Inflammatory macrophage treated with lipopolysaccharide for 4 hours (primary cell): ENCODE data around the gene LRMDA.
"Not testable (repeated sequence)": the region's sequence is repeated elsewhere in the genome, so short reads cannot be mapped to it uniquely, and the experiment has no call there.

Experiments
- DNase-seq: peaks from one replicate; pipeline ENCODE4 v3.0.0-alpha.2; 2020

The LRMDA gene

DNA sequence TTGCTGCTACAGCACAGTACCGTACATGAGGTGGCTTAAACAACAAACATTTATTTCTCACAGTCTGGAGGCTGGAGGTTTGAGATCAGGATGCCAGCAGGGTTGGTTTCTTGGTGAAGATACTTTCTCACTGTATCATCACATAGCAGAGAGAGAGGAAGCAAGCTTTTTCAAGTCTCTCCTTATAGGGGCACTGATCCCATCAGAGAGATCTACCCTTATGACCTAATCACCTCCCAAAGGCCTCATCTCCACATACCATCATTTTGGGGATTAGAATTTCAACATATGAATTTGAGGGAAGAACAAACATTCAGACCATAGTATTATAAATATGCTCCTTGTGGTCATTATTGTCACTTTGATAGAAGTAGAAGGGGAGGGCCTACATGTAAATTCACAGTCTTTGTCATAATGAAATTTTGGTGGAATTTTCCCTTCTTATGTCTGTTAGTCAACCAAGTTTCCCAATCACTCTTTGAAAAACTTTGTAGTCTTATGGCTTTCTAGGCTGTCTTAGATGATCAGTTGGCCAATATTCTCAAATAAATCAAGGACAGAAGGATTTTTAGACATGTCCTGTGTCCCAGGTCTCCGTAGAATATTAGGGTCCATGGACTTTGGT lies 606.2 kb downstream of the LRMDA start:
- peak; percentile 77 for DNase-seq

DNA sequence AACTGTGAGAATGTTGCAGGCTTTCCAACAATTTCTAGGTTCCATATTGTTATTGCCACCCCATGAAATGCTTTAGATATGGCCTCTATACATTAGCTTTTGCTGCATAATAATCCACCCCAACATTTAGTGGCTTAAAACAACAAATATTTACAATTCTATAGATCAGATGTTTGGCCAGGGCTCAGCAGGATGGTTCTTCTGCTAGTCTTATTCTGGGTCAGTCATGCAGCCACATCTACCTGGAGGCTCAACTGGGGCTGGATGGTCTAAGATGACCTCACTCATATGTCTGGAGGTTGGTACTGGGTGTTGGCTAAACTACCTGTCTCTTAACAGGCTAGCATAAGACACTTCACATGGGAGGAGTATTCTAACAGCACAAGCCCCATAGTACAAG lies 607.3 kb downstream of the LRMDA start:
- no peak for DNase-seq

DNA sequence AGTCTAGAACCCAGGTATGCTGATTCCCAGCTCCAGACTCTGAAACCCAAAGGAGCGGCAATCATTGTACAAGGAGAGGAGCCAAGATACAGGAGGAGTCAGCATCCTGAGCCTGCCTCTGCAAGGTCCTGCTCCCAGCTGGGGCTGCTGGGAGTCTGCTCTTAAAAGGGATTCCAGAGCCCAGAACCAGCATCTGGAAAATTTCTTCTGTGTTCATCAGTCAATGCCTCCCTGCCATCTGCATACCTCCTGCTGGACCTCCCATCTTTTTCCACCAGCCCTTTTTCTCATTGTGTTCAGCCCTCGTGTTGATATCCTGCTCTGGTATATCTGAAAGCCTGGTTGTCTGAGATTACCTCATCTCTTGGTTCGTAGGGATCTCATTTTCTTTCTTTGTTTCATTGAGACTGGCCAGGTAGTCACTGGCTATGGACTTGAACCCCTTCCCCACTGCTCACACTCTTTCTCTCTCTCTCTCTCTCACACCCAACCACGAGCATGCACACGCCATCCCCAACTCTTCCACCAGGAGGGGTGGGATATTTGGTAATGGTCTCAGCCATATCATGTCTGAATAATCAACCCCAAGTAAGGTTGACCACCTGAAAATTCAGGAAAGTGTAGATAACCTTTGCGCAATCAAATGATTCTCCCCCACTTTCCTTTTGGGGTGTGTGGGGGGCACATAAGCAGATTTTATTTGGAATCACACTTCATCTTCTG lies 608.8 kb downstream of the LRMDA start:
- DNase-seq: no peak

DNA sequence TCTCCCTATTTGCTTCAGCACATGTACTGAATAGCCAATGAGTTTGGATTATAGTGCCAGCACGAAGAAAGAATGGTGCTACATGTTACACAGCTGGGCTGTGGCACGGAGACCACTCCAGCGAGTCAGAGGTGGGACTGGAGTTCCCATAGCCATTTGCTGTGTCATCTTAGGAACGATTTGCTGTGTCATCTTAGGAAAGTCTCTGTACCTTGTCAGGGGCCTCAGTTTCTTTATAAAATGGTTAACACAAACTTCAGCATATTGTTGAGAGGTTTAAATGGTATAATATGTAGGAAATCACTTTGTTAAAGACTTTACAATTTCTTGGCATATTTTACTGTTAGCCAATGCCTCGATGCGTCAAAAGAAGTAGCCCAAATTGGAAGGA lies 609.4 kb downstream of the LRMDA start:
- no peak for DNase-seq

DNA sequence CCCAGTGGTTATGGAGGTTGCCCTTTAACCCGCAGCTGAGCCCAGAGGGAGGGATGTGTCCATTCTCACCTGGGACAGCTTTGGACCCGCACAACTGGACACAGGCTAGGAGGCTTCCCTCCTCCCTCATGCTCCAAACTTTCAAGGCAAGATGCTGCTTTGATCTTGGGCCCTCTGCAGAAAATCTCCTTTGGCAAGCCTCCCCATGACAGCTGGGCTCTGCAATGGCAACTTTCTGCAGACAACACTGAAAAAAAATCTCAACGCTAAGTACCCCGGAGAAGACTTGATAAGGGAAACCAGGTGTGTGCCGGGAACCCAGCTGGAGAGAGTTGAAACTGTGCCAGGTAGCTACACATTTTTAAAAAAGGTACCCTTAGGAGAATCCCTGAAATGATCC lies 610.1 kb downstream of the LRMDA start:
- DNase-seq: no peak

DNA sequence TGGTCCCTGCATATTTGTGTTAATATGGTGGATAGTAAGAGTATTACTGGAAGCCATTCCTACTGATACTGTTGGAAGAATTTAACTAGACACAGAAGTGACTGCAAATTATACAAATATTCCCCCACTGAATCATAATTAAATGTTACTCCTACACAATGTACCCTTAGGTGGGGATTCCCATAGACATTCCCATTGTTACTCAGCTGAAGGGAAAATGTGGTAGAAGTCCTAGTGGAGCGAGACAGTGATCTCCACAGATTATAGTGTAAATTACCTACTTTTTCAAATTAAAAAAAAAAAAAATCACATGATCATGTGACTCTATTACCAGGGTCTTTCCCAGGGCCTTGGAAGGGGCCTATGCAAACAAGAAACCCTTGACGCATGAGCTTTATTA lies 611.8 kb downstream of the LRMDA start:
- no peak for DNase-seq

DNA sequence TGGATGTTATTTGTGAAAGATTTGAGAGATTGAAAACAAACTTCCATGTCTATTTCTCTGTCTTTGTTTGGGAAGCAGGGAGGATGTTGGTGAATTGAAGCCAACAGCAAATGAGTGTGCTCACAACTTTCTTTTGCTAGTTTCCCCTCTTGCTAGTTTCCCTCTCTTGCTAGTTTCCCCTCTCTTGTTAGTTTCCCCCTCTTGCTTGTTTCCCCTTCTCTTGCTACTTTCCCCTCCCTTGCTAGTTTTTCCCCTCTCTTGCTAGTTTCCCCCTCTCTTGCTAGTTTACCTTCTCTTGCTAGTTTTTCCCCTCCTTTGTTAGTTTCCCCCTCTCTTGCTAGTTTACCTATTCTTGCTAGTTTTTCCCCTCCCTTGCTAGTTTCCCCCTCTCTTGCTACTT lies 613.3 kb downstream of the LRMDA start:
- no peak for DNase-seq

DNA sequence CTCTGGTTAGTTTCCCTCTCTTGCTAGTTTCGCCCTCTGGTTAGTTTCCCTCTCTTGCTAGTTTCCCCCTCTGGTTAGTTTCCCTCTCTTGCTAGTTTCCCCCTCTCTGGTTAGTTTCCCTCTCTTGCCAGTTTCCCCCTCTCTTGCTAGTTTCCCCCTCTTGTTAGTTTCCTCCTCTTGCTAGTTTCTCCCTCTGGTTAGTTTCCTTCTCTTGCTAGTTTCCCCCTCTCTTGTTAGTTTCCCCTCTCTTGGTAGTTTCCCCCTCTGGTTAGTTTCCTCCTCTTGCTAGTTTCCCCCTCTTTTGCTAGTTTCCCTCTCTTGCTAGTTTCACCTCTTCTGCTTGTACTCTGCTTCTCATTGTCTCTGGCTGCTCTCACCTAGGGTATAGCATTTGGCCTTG lies 613.8 kb downstream of the LRMDA start:
- no peak for DNase-seq

DNA sequence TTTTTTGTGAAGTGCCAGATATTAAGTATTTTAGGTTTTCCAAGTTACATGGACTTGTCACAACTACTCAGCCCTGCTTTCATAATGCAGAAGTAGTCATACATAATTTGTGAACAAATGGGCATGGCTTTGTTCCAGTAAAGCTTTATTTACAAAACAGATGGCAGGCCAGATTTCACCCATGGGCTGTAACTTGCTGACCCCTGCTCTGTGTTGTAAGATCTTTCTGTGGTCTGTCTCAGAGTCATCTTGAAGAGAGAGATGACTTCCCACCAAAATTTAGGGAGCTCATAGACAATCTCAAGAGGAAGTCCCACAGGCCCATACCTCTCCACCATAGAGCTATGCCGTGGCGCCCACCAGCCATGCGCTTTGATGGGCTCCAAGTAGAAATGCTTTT lies 616.1 kb downstream of the LRMDA start:
- DNase-seq: no peak

DNA sequence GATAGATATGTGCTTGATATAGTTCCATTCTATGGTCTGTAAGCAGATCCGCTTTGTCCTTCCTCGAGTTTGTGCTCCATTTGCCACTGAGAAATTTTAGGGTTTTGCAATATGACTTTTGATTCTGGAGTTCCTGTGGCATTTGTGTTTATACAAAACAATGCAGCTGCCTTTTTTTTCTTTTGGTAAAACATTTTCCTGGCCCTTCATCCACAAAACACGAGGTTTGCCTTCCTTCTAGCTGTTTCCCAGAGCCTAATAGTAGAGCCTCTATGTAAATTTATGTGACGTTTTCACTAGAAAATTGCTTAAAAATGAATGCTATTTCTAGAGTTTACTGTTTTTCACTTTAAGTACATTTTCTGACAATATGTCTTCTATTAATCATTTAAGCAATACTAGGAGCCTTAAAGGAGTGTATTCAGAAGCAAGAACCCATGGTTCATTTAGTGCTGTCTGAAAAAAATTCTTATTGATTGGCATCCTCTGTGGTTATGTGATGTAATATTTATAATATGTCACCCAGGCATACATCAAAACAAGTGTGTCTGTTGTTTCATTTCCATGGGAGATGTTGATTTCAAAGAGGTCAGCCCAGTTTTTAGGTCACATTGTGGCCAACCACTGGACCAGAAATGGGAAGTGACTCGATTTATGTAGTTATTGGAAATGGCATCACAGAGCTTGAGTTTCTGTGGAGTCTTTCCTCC lies 618.3 kb downstream of the LRMDA start:
- DNase-seq: peak; percentile 80

DNA sequence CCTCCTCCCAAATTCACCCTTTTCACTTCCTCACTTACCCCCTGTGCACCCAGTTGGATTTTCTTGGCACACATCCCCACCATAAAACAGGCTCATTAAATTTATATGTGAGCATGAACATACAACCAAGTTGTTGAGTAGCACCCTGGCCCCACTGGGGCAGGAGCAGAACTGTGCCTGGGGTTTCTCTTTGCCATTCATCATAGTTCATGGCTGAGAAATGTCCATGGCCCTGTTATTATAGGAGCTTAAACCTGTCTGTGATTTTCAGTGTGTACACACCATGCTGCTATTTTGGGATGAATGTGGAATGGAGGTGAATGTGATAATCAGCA lies 618.8 kb downstream of the LRMDA start:
- no peak for DNase-seq

DNA sequence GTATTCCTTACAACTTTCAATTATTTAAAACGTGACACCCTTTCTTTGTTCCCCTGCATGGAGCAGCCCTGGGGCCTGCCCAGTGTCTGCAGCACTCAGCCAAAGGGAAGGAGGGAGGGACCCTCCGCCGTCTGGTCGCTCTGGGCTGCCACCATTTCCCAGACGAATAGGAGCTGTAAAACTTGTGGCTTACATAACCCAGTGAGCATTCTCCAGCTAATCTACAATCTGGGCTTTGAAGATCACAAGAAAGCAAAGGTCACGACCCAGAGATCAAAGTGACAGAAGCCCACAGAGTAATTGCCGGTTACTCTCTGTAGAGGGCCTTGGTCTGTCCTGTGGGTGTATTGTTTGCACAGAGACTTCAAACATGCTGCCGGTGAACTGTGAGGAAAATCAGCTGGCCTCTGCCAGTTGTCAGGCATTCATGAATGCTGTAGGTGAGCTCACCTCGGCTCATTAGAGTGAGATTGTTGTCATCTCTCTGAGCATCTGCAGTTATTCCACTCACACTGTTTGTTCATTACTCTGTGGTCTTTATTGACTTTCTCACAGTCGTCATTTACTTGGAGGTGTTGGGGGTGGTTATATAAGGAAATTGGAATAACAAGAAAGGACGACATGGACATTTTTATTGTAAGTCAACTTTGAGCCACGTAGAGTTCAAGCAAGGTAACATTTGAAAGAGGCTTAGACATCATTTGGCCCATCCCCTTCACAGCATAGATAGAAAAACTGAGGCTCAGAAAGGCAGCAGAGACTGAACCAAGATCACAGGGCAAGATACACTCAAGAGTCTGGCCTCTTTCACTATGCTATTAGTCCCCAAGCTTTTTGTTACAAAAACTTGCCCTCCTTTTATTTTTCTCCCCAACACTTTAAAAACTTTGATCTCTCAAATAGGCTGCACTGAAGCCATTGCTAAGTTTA lies 619.8 kb downstream of the LRMDA start:
- DNase-seq: no peak

DNA sequence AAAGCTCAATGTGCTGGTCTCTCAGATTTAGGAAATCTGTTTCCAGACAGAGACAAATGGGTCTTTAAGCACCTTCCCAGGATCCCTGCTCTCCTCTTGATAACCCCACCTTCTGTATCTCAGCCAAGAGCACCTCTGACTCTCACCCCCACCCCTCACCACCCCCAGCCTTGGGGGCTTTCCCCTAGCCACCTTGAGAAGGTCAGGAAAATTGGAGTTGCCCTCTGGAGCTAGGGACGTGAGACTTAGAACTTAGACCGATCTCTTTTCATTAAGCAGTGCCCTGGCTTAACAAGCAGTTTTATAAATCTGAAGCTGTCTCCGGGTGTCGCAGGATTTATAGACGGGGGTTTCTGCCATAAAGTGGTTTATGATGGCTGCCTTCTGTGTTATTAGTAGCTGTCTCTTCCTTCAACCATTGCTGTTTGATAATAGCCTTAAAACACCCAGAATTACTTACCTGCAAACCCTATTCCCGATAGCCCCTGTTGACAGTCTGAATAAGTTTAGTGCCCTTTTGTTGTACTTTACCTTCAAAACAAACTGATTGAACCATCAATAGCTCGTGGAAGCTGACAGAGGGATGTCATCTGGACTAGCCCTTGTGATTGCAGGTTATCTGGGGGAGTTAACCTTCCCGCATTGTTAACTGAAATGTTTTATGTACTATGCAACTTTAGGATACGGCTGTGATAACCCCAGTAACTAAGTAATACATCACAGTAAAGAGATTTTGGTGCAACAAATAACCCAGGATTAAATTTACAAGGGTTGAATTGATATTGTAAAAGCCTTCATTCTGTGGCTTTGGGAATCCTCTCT lies 621.5 kb downstream of the LRMDA start:
- DNase-seq: no peak

DNA sequence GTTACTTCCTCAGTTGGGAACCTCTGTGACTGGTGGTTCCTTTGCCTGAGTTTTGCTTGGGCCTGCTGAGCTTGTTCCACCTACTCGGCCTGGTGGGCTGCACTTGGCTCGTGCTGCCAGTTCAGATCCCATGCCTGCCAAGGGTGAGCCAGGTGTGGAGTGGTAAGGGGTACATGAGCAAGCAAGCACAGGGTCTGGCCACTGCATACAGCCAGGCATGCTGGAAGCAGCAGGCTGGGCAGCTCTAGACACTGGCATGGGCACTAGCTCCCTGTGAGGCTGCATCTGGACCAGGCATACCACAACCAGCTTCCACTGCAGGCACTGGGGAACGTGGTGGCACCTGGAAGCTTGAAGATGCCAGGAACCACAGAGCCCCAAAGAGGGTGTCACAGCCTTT lies 624.0 kb downstream of the LRMDA start:
- no peak for DNase-seq

DNA sequence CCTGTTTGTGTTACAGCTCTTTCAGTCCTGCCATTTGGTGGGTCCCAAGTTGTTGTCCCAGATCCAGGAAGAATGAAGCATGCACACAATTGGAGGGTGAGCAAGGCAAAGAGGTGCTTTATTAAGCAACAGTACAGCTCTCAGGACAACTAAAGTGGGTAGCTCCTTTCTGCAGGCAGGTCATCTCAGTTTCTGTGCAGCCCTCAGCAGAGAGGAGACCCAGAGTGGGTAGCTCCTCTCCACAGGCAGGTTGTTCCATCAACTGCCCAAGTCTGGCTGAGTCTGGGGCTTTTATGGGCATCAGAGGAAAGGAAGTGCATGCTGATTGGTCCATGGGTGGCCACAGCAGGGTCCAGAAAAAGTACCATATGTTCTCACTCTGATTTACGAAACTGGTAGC lies 624.5 kb downstream of the LRMDA start:
- no peak for DNase-seq

DNA sequence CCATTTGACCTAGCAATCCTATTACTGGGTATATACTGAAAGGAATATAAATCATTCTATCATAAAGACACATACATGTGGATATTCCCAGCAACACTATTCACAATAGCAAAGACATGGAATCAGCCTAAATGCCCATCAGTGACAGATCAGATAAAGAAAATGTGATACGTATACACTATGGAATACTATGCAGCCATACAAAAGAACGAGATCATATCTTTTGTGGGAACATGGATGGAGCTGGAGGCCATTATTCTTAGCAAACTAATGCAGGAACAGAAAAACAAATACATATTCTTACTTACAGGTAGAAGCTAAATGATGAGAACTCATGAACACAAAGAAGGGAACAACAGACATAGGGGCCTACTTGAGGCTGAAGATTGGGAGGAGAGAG lies 629.6 kb downstream of the LRMDA start:
- not testable (repeated sequence) for DNase-seq

DNA sequence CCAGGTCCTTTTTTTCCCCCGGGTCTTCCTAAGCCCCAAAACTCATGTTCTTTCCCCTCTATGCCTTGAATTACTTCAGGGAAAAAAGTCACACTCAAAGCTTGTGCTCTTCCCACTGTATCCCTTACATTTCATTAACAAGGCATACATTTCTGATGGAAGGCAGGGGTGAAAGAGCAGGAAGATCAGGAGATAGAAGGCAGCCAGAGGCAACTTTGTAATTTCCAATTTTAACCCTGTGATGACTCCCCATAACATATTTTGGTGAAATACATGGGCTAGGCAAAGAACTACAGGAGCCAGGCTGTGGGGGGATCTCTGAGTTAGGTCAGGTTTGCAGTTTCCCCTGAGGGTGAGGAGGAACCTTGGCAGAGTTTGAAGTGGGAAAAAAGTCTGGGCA lies 635.0 kb downstream of the LRMDA start:
- no peak for DNase-seq

DNA sequence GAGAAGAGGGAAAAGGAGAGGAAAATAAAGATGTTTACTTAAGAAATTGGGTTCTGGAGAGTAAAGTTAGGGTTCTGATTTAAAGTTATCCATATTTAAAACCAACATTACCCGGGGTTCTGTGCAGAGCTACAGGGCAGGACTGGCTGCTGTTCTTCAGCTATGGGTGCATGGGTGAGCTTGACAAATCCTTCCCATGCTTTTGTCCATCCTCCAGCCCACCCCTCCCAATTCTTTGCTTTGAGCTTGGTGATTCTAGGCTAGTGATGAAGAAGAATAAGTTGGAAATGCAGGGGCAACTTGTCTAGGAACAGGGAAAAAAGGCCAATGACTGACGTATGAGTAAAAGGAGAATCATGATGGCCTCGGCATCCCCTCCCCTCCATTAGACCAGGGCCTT lies 636.0 kb downstream of the LRMDA start:
- no peak for DNase-seq

DNA sequence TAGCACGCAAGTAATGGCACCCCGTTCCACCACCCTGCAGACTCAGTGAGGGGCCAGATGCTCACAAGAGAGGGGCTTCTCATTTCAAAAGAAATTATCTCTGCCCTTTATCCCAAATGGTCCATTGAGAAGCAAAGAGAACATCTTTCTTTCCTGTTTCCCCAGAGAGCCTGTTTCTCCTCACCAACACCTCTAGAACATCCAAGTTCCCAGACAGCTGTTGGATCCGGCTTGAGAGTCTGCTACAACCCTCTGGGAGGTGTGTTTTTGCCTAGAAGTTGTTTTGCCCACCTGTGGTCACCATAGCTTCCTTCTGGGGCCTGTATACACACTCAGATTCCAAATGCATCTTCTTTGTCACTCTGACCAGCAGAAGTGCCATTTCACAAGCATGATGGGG lies 637.4 kb downstream of the LRMDA start:
- DNase-seq: no peak

DNA sequence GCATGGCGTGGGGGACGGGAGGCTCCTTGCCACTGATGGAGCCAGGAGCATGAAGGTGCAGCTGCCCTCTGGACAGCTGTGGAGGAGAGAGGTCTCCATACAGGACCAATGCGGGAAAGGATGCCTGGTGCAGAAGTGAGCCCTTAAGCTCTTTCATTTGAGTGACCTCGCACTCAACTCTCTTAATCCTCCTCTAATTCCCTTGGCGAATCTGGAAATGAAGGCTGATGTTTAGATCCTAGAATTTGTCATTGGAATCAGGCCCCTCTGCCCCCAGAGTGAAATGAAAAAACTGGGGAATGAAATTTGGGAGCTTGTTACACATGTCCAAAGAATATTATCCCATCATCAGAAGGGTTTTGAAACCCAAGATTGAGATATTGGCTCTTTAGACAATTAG lies 639.5 kb downstream of the LRMDA start:
- no peak for DNase-seq

DNA sequence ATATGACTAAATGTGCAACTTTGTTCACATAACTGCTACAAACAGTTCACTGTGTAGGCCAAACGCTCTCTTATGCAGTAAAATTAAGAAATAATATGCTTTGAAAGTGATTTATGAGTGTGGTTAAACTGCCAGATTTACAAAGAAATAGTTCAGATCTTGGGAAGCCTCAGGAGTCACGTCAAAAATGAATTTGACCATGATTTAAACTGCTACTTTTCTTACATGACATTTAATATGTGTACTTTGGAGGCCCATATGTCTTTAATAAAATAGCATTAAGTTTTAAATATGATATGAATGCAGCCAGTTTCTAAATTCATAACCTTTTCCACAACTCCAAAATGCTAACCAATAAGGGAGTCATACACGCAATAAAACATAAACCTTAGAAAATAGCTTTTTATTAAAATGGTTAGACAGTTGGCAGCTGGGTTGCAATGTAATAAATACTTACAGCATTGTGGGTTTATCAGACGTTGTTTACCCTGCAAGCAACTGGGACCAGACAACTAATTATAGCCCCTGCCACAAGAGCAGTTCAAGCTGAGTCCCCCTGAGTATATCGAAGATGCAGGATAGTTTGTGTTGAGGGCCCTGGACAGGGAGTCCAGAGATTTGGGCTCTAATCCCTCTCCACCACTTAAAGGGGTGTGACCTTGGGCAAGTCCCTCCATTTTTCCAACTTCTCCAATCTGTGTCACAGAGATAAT lies 640.4 kb downstream of the LRMDA start:
- no peak for DNase-seq

DNA sequence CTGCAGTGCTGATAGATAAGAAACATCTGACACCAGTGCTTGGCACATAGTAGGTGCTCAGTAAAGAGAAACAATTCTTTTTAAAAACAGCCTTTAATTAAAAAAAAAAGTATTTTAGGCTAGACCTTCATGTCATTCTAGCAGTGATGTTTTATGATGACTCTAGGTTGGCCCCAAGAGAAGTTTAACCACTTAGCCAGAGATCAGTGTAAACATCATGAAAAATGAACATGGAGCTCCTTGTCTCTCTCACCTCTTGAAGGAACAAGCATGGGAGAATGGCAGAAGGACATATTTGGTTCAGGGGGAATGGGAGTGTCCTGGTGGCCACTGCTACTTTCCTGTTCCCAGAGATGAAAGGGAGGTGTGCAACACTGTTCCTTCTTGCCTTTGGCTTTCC lies 641.0 kb downstream of the LRMDA start:
- DNase-seq: no peak
